Kidney (tissue), 14 donors: ENCODE measurements around the gene POLE3. TPM values are rescaled to one million over a fixed set of nuclear protein-coding genes. Genes with fewer than 3 reads are reported as not detected.

Source experiments
- DNase-seq, 5 donors: peaks; one replicate each; pipeline ENCODE4 v3.0.0-alpha.2; 2013 to 2020
- FAIRE-seq: peaks from 2 replicates; lab custom pipeline; 2012; peaks lifted over from hg19 to GRCh38; lab: Jason Lieb, UNC
- H3K27ac ChIP-seq, 2 donors: one replicate each; pipeline ENCODE4 v1.7.0; 2013; ENCODE audit warnings: low read depth in 2 of 2, low read length in 2 of 2, inconsistent platforms in 1 of 2
- H3K27me3 ChIP-seq: one replicate; pipeline ENCODE4 v1.7.1; 2013; ENCODE audit warnings: low read length, inconsistent platforms; ENCODE audit not compliant: control insufficient read depth, insufficient read depth
- H3K36me3 ChIP-seq, 3 donors: one replicate each; pipeline versions ENCODE4 v1.7.0 to v1.7.1; 2013; ENCODE audit warnings: low read length in 3 of 3, control low read depth in 1 of 3, inconsistent platforms in 1 of 3; ENCODE audit not compliant: insufficient read depth in 3 of 3, control insufficient read depth in 2 of 3
- H3K4me1 ChIP-seq, 3 donors: one replicate each; pipeline versions ENCODE4 v1.7.0 to v1.7.1; 2013; ENCODE audit warnings: low read length in 3 of 3, inconsistent platforms in 1 of 3, low read depth in 1 of 3; ENCODE audit not compliant: control insufficient read depth in 2 of 3, insufficient read depth in 2 of 3
- H3K4me3 ChIP-seq, 3 donors: one replicate each; pipeline versions ENCODE4 v1.7.0 to v1.8.1; 2013; ENCODE audit warnings: low read length in 3 of 3, control low read depth in 1 of 3, inconsistent platforms in 1 of 3
- H3K9ac ChIP-seq, 3 donors: one replicate each; pipeline versions ENCODE4 v1.7.0 to v1.7.1; 2013; ENCODE audit warnings: low read length in 3 of 3, control low read depth in 1 of 3, inconsistent platforms in 1 of 3
- H3K9me3 ChIP-seq, 3 donors: one replicate each; pipeline versions ENCODE4 v1.7.0 to v1.7.1; 2013; ENCODE audit warnings: low read length in 3 of 3, control low read depth in 1 of 3, inconsistent platforms in 1 of 3; ENCODE audit not compliant: control insufficient read depth in 2 of 3, insufficient read depth in 1 of 3
- CTCF ChIP-seq: IDR thresholded peaks from 3 replicates; pipeline ENCODE4 v1.5.1; 2012; ENCODE audit warnings: mild to moderate bottlenecking, moderate library complexity, borderline replicate concordance; ENCODE audit not compliant: insufficient read depth; ENCODE audit errors: extremely low read depth
- intact Hi-C: fragments of 100-400 bp; cut with DNase I; formaldehyde crosslinking; loops from one replicate; pipeline ENCODE4 v1.11.1; 2022
- polyA plus RNA-seq: library from polyadenylated mRNA; stranded (reverse); fragments of 350-450 nt; fragmentation: Illumina TruSeq; extraction: RNeasy Lipid Tissue Mini Kit (QIAGEN cat#74804); gene quantifications from one replicate; pipeline ENCODE4 v1.2.3, GENCODE V29; 2014; ENCODE audit warnings: low read depth, low replicate concordance; ENCODE audit not compliant: insufficient read depth
- total RNA-seq: library from RNA; stranded (reverse); fragmentation: NEBNext Ultra II Directional; extraction: Animal tissue kit (Norgen Biotek cat#: 25700); gene quantifications from one replicate; pipeline ENCODE4 v1.2.1, GENCODE V29; 2021
- donor health status: control.
- donor health status: control.
- donor health status: control.
- donor health status: control.
- donor health status: control.
- donor health status: DM: yes; HTN: yes; CAD: no.
- donor health status: Normal renal cell carcinoma (clear cell type).

POLE3 gene
- total and polyA plus RNA-seq, 2 donors from 2014 or later = 26.1 to 27.1 TPM

- Histone ChIP-seq H3K4me1 (peaks cover 0 to 16% (median 11%) of the 10 kb centered on the region in 3 donors), H3K27me3 (no peaks in the 10 kb centered on the region), H3K36me3 (no peaks in the 10 kb centered on the region), H3K9ac (no peak overlapping the region), H3K27ac (peak overlapping the region; percentile 52 to 83), H3K4me3 (no peak overlapping the region), H3K9me3 (no peaks in the 10 kb centered on the region)
- no peak for FAIRE-seq
- intact Hi-C loops = loop anchor here (5.0 kb wide), 1 partner anchor 132 kb away; no protein-coding TSS in a partner anchor
- peak in 1 of 5 donors; percentile 29 for DNase-seq
- TF ChIP-seq CTCF = no peak
These were observed 44.7 kb upstream of the POLE3 start for GRCh38 chr9:113454914-113455761.

- FAIRE-seq = no peak
- no peak for DNase-seq
- H3K9me3 ChIP-seq = no peaks in the 10 kb centered on the region
- TF ChIP-seq CTCF = no peak
- H3K36me3 ChIP-seq = no peaks in the 10 kb centered on the region
- intact Hi-C loops = loop anchor here (5.0 kb wide), 1 partner anchor 135 kb away; no protein-coding TSS in a partner anchor
- H3K4me1 ChIP-seq = peaks cover 0 to 16% (median 11%) of the 10 kb centered on the region in 3 donors
- H3K27ac ChIP-seq = no peak overlapping the region
- no peak overlapping the region for H3K9ac ChIP-seq
- no peak overlapping the region for H3K4me3 ChIP-seq
- no peaks in the 10 kb centered on the region for H3K27me3 ChIP-seq
These were observed 41.7 kb upstream of the POLE3 start for GRCh38 chr9:113452113-113452605.

GRCh38 chr9:113449376-113449775 is 38.9 kb upstream of the POLE3 start:
- intact Hi-C loops = no loop called here
- FAIRE-seq = no peak

More at GRCh38 chr9:113449376-113449775, 38.9 kb upstream of the POLE3 start:
- no peak overlapping the region for H3K27ac ChIP-seq
- peak in 1 of 5 donors; percentile 23 for DNase-seq
- no peak overlapping the region for H3K9ac ChIP-seq
- H3K4me1 ChIP-seq = no peaks in the 10 kb centered on the region
- no peak overlapping the region for H3K4me3 ChIP-seq
- H3K27me3 ChIP-seq = no peaks in the 10 kb centered on the region
- no peaks in the 10 kb centered on the region for H3K36me3 ChIP-seq
- no peak for TF ChIP-seq CTCF
- H3K9me3 ChIP-seq = no peaks in the 10 kb centered on the region
